SW 1271 (cell line): ENCODE data around the gene OST4.
"Not testable (repeated sequence)": the region's sequence is repeated elsewhere in the genome, so short reads cannot be mapped to it uniquely, and the experiment has no call there.

ENCODE experiments used
- DNase-seq, 2 experiments: peaks; one replicate each; lab custom pipeline; 2025; lab: John Stamatoyannopoulos, UW

The OST4 gene

GRCh38 chr2:27078267-27079194 is 7.1 kb upstream of the OST4 start, which contains the start of gene EMILIN1:
TSS of gene EMILIN1 (plus strand) at chr2:27078615. CDS start at chr2:27079066, 451 bp downstream.
- DNase-seq: no peak

- DNase-seq: no peak
These were observed 5.8 kb upstream of the OST4 start for GRCh38 chr2:27077231-27077630.

- DNase-seq: no peak
These were observed 4.9 kb upstream of the OST4 start for GRCh38 chr2:27076323-27076722.

GRCh38 chr2:27075566-27075871 is 4.1 kb upstream of the OST4 start:
- DNase-seq: not testable (repeated sequence)

GRCh38 chr2:27074738-27075565 is 3.5 kb upstream of the OST4 start:
- no peak for DNase-seq

GRCh38 chr2:27073782-27074181 is 2.3 kb upstream of the OST4 start:
- DNase-seq: no peak

GRCh38 chr2:27072920-27073319 is 1.5 kb upstream of the OST4 start:
- DNase-seq: no peak

GRCh38 chr2:27071990-27072830 is 756 bp upstream of the OST4 start:
- no peak for DNase-seq

- DNase-seq: no peak
These were observed 689 bp downstream of the OST4 start for GRCh38 chr2:27070653-27071276.

GRCh38 chr2:27069961-27070618 is 1.4 kb downstream of the OST4 start:
- no peak for DNase-seq

GRCh38 chr2:27069436-27069835 is 2.0 kb downstream of the OST4 start:
- no peak for DNase-seq

GRCh38 chr2:27067385-27067784 is 4.1 kb downstream of the OST4 start:
- DNase-seq: no peak

- DNase-seq: no peak
These were observed 6.3 kb downstream of the OST4 start for GRCh38 chr2:27065128-27065527.

- no peak for DNase-seq
These were observed 11.1 kb downstream of the OST4 start for GRCh38 chr2:27060323-27060722.

GRCh38 chr2:27059141-27059820 is 12.2 kb downstream of the OST4 start:
- DNase-seq: no peak

GRCh38 chr2:27058210-27058609 is 13.2 kb downstream of the OST4 start:
- DNase-seq: no peak

- DNase-seq: no peak
These were observed 14.3 kb downstream of the OST4 start for GRCh38 chr2:27057184-27057583.

- DNase-seq: no peak
These were observed 16.7 kb downstream of the OST4 start for GRCh38 chr2:27054721-27055120.

- no peak for DNase-seq
These were observed 17.7 kb downstream of the OST4 start for GRCh38 chr2:27053776-27054175.

GRCh38 chr2:27053321-27053720 is 18.1 kb downstream of the OST4 start:
- DNase-seq: no peak
